Thoracic aorta (tissue), 2 donors: ENCODE results near the gene PSD. TPM values are rescaled to one million over a fixed set of nuclear protein-coding genes. Genes with fewer than 3 reads are reported as not detected.

ENCODE experiments used
- ATAC-seq: fragments of 150-250 bp; one replicate; pipeline ENCODE4 v1.8.0; 2017; ENCODE audit warnings: low read depth; ENCODE audit not compliant: insufficient number of reproducible peaks, low FRiP score
- DNase-seq: peaks from one replicate; pipeline ENCODE4 v3.0.0-alpha.2; 2020; ENCODE audit warnings: low spot score
- H3K27ac ChIP-seq, 2 donors: fragments of 200-600 bp; sonication (generic); 1 replicate in 1 of 2; 2 replicates in 1 of 2; pipeline ENCODE4 v1.5.1; 2016; ENCODE audit warnings: mild to moderate bottlenecking in 2 of 2, moderate library complexity in 2 of 2
- H3K27me3 ChIP-seq: fragments of 200-600 bp; sonication (generic); replicated peaks from 2 replicates; pipeline ENCODE4 v1.6.0; 2016; ENCODE audit warnings: mild to moderate bottlenecking; ENCODE audit not compliant: insufficient read depth
- H3K36me3 ChIP-seq: fragments of 200-600 bp; sonication (generic); one replicate; pipeline ENCODE4 v1.5.1; 2016
- H3K4me1 ChIP-seq, 2 donors: fragments of 200-600 bp; sonication (generic); 1 replicate in 1 of 2; 2 replicates in 1 of 2; pipeline versions ENCODE4 v1.5.1 to v1.6.0; 2016; ENCODE audit warnings: low read depth in 2 of 2, mild to moderate bottlenecking in 1 of 2; ENCODE audit not compliant: control insufficient read depth in 1 of 2
- H3K4me3 ChIP-seq: fragments of 200-600 bp; sonication (generic); 2 replicates; pipeline ENCODE4 v1.5.1; 2016; ENCODE audit warnings: mild to moderate bottlenecking
- H3K9me3 ChIP-seq: fragments of 200-600 bp; sonication (generic); 2 replicates; pipeline ENCODE4 v1.5.1; 2016
- CTCF ChIP-seq: fragments of 200-600 bp; sonication (generic); IDR thresholded peaks from one replicate; pipeline ENCODE4 v1.5.1; 2019; ENCODE audit warnings: antibody characterized with exemption
- total RNA-seq, 2 donors: library from RNA; depleted of rRNA; stranded (reverse); fragments of >200 nt; gene quantifications; one replicate each; pipeline versions ENCODE4 v1.1.0 to v1.2.3, GENCODE V29; 2016

PSD gene
- total RNA-seq, 2 donors from 2014 or later, result 0.21 TPM; not detected in 1

GRCh38 chr10:102406815-102407214 lies 11.8 kb downstream of the PSD start:
- DNase-seq (no peak), ATAC-seq (no peak)
- Histone ChIP-seq H3K27ac (no peak overlapping the region), H3K27me3 (peaks cover 13% of the 10 kb centered on the region), H3K36me3 (peaks cover 5% of the 10 kb centered on the region), H3K9me3 (no peaks in the 10 kb centered on the region), H3K4me1 (peaks cover 6 to 11% of the 10 kb centered on the region in 2 donors), H3K4me3 (no peak overlapping the region)
- TF ChIP-seq CTCF, result no peak

- Histone ChIP-seq H3K27me3 (peaks cover 6% of the 10 kb centered on the region), H3K4me1 (peaks cover 4 to 9% of the 10 kb centered on the region in 2 donors), H3K4me3 (no peak overlapping the region), H3K27ac (no peak overlapping the region), H3K9me3 (no peaks in the 10 kb centered on the region), H3K36me3 (peaks cover 12% of the 10 kb centered on the region)
- DNase-seq (no peak), ATAC-seq (no peak)
- no peak for TF ChIP-seq CTCF
These were observed 13.0 kb downstream of the PSD start for GRCh38 chr10:102405632-102406031.

GRCh38 chr10:102405108-102405571 lies 13.4 kb downstream of the PSD start:
- ATAC-seq (no peak), DNase-seq (no peak)
- H3K9me3 ChIP-seq, result no peaks in the 10 kb centered on the region
- no peak overlapping the region for H3K27ac ChIP-seq
- peaks cover 0 to 5% of the 10 kb centered on the region in 2 donors for H3K4me1 ChIP-seq
- peaks cover 12% of the 10 kb centered on the region for H3K36me3 ChIP-seq
- peaks cover 2% of the 10 kb centered on the region for H3K27me3 ChIP-seq
- H3K4me3 ChIP-seq, result no peak overlapping the region
- TF ChIP-seq CTCF, result no peak

GRCh38 chr10:102404361-102405107 lies 14.1 kb downstream of the PSD start:
- no peak for DNase-seq
- no peaks in the 10 kb centered on the region for H3K27me3 ChIP-seq

GRCh38 chr10:102403115-102403514 lies 15.5 kb downstream of the PSD start:
- H3K27me3 ChIP-seq, result no peaks in the 10 kb centered on the region
- H3K9me3 ChIP-seq, result no peaks in the 10 kb centered on the region
- DNase-seq (no peak), ATAC-seq (no peak)
- no peak overlapping the region for H3K27ac ChIP-seq
- H3K4me3 ChIP-seq, result no peak overlapping the region
- peaks cover 3 to 13% of the 10 kb centered on the region in 2 donors for H3K4me1 ChIP-seq
- no peak for TF ChIP-seq CTCF
- peaks cover 12% of the 10 kb centered on the region for H3K36me3 ChIP-seq

More at GRCh38 chr10:102404361-102405107, 14.1 kb downstream of the PSD start:
- ATAC-seq, result no peak
- Histone ChIP-seq H3K27ac (no peak overlapping the region), H3K36me3 (peaks cover 12% of the 10 kb centered on the region), H3K4me1 (peaks cover 3 to 11% of the 10 kb centered on the region in 2 donors), H3K9me3 (no peaks in the 10 kb centered on the region), H3K4me3 (no peak overlapping the region)
- TF ChIP-seq CTCF, result no peak
